Retinal pigment epithelial cell (primary cell): ENCODE results near the gene BRSK2.

ENCODE experiments used
- DNase-seq: peaks from one replicate; pipeline ENCODE4 v3.0.0-alpha.2; 2010; ENCODE audit warnings: low read depth
- H3K4me3 ChIP-seq: 2 replicates; pipeline ENCODE4 v1.5.1; 2011; ENCODE audit warnings: mild to moderate bottlenecking, low read length, control low read depth, moderate library complexity
- TF ChIP-seq, protein P1 (sequence below): conservative IDR thresholded peaks from 2 replicates; pipeline ENCODE4 v1.5.1; 2011; ENCODE audit warnings: low read depth, low read length, control low read depth, inconsistent platforms

Gene BRSK2

DNA sequence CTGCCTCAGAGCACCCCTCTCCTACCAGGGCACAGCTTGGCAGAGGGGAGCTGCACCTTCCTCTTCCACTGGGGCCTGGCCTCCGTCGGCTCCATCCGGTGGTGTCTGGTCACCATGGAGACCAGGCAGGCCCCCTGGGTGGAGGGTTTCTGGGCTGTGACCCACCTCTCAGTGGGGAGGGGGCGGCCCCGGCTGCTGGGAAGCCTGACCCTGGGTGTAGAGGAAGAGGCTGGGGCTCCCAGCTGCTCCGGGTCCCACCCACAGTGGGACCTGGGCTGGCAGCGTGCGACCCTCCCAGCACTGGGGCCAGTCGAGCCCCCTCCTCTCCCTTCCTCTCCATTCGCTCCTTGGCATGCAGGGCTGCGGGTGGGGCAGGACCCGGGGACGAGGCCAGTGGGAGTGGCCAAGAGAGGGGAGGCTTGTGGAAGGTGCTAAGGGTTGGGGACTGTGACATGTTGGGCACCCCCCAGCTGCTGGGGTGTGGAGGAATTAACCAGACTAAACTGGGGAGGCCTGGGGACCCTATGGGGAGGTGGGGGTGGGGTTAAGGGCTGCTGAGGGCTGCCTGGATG, 46.8 kb downstream of the BRSK2 start:
- TF ChIP-seq, protein P1, sequence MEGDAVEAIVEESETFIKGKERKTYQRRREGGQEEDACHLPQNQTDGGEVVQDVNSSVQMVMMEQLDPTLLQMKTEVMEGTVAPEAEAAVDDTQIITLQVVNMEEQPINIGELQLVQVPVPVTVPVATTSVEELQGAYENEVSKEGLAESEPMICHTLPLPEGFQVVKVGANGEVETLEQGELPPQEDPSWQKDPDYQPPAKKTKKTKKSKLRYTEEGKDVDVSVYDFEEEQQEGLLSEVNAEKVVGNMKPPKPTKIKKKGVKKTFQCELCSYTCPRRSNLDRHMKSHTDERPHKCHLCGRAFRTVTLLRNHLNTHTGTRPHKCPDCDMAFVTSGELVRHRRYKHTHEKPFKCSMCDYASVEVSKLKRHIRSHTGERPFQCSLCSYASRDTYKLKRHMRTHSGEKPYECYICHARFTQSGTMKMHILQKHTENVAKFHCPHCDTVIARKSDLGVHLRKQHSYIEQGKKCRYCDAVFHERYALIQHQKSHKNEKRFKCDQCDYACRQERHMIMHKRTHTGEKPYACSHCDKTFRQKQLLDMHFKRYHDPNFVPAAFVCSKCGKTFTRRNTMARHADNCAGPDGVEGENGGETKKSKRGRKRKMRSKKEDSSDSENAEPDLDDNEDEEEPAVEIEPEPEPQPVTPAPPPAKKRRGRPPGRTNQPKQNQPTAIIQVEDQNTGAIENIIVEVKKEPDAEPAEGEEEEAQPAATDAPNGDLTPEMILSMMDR, result no peak
- DNase-seq, result no peak
- no peak overlapping the region for H3K4me3 ChIP-seq

DNA sequence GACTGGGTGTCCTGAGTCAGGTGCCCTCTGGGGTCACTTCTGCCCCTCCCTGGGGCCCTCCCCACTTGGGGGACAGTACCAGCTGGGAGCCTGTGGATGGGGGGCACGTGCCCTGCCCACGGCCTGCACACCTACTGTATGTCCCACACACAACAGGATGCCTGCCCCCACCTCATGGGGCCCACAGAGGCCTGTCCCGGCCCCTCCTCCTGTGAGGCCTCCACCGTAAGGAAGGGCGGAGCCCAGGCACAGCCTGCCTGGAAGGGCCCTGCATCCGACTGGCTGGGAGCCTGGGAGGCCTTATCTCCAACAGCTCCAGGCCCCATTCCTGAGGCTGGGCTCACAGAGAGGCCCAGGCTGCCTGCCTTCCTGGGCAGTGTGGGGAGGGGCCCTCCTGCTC, 47.8 kb downstream of the BRSK2 start:
- TF ChIP-seq, protein P1, result no peak
- peak; percentile 4 for DNase-seq
- H3K4me3 ChIP-seq, result no peak overlapping the region

DNA sequence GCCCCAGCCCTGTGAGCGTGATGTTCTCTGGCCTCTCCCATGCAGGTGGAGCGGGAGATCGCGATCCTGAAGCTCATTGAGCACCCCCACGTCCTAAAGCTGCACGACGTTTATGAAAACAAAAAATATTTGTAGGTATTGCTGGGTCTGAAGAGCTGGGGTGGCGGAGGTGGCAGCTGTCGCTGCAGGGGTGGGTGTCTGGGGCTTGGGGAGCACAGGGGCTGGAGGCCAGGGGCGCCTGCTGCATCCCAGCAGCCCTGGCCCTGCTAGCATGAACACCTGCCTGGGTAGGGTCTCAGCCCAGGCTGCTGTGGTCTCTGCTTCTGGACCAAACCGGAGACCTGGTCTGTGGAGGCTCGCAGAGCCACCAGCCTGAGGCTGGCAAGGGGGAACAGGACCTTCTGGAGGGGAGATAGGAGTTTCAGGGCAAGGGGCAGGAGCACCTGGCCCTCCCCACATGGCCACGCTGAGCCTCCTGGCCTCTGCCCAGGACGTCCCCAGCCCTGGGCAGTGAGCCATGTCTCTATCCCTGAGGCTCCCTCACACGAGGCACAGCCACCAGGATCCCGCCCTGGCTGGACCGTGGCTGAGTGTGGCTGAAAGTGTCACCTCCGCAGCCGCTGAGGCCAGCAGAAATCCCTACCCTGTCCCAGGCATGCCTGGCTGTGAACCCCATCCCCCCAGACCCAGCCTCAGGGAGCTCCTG, 48.7 kb downstream of the BRSK2 start:
- TF ChIP-seq, protein P1, result no peak
- no peak overlapping the region for H3K4me3 ChIP-seq
- DNase-seq, result no peak

DNA sequence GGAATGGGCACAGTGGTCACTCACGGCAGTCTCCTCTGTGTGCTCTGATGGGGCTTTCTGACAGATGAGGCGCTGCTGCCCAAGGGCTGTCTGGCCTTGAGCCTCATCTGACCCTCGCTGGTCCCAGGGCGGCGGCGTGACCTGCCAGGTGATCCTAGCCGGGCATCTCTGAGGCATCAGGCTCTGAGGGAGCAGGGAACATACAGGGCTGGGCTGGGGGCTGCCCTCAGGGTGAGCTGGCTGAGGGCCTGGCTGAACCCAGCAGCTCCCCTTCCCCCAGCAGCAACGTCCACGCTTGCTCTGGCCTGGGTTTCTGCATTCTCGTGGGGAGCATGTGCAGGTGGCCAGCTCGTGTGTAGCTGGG, 49.2 kb downstream of the BRSK2 start:
- DNase-seq, result no peak
- H3K4me3 ChIP-seq, result no peak overlapping the region
- TF ChIP-seq, protein P1, result no peak

DNA sequence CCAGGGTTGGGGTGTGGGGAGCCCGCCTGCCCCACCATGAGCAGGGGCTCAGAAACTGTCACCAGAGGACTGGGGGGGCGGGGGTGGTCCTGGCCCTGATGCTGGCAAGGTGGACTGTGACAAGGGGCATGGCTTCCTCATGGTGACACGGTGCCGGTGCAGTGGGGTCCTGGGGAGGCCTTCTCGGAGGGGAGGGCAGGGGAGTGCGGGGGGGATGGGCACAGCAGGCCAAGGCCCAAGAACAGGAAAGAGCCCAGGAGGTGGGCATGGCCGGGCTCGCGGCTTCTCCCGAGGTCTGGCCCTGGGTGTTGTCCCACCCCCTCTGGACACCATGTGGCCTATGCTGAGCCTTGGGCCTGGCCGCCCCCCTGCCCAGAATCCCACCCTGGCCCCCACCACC, 49.6 kb downstream of the BRSK2 start:
- TF ChIP-seq, protein P1, result no peak
- DNase-seq, result no peak
- no peak overlapping the region for H3K4me3 ChIP-seq

DNA sequence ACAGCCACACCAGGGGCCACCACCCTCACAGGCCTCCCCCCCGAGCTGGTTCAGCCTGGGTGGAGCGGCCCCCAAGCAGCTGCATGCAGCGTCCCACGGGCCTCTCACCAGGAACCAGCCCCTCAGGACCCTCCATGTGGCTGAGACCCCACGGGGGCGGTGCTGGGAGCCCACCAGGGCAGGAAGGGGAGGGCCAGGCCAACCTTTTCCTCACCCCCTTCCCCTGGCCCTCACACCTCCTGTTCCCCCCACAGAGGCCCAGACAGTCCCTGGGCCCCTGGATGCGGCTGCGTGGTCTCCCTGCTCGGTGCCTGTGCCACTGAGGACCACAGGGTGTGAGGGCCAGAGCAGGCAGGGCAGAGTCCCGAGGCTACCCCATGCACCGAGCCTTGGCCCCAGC, 50.3 kb downstream of the BRSK2 start:
- DNase-seq, result no peak
- TF ChIP-seq, protein P1, result no peak
- no peak overlapping the region for H3K4me3 ChIP-seq

DNA sequence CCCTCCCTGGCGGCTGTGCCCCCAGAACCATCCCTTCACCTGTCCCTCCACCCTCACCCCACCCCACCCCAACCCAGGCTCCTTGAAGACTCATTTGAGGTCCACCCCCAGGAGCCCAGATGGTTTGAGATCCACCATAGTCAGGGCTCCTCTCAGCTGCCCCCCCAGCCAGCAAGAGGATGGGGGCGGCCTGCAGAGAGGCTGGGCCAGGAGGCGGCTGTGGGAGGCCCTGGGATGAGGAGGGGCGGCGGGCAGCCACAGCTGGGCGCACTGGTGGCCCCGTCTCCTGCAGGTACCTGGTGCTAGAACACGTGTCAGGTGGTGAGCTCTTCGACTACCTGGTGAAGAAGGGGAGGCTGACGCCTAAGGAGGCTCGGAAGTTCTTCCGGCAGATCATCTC, 50.8 kb downstream of the BRSK2 start:
- H3K4me3 ChIP-seq, result no peak overlapping the region
- TF ChIP-seq, protein P1, result no peak
- DNase-seq, result no peak
